GM18508 (cell line): ENCODE data around the gene FGF14.
"Not testable (repeated sequence)": the region's sequence is repeated elsewhere in the genome, so short reads cannot be mapped to it uniquely, and the experiment has no call there.

ENCODE experiments used
- ATAC-seq: cut with Tn5 transposase; IDR thresholded peaks from one replicate; pipeline ENCODE4 v1.9.1; 2021; ENCODE audit warnings: moderate number of reproducible peaks; ENCODE audit not compliant: insufficient read depth, unreplicated experiment

FGF14 gene

DNA sequence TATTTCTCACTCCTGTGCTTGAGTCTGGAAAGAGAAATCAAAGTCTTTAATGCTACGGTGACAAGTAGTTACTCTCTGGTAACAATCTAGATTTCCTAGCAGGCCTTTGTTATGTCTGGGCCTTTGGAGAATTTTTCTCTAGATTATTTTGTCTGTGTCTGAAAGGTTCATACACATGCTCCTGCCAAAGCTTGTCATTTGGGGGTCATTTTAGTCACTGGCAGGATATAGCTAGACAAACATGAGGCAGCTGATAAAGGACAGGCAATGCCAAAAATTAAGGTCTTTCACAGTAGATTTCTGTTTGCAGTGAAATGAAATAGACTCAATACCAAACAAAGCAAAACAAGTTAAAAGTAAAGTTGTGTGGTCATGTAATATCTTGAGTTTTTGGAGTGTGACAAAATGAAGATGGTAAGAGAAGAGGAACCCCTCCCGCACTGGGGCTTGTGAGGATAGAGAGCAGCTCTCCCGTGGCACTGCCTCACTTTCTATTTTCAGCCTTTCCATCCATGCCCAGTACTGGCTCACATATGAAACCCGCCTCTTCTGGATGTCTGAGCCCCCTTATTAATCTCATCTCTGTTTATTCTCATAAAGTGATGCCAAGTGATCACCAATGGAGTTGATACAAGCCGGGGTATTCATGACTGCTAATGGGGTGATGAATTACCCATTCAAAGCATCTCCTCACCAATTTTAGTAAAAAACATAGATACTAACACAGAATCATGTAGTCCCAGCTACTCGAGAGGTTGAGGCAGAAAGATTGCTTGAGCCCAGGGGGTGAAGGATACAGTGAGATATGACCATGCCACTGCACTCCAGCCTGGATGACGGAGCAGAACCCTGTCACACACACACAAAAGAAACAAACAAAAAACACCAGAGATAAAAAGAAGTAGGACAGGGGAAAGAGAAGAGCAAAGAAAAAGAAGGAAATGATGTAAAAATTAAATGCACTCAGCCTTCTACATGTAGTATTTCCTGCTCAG lies 389.3 kb downstream of the FGF14 start:
- ATAC-seq, result no peak

DNA sequence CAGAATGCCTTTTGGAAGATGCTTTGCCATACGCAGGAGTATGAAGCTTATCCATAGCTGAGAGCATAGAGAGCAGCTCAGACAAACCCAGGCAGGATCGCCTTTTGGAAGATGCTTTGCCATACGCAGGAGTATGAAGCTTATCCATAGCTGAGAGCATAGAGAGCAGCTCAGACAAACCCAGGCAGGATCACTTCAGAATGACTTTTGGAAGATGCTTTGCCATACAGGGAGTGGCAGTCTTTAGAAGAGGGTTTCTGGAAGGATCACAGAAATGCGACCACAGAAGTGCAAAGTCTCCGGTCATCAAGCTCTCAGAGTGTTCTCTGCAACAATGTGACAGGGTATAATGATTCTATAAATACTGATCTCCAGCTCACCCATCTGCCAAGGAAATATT lies 390.4 kb downstream of the FGF14 start:
- not testable (repeated sequence) for ATAC-seq

DNA sequence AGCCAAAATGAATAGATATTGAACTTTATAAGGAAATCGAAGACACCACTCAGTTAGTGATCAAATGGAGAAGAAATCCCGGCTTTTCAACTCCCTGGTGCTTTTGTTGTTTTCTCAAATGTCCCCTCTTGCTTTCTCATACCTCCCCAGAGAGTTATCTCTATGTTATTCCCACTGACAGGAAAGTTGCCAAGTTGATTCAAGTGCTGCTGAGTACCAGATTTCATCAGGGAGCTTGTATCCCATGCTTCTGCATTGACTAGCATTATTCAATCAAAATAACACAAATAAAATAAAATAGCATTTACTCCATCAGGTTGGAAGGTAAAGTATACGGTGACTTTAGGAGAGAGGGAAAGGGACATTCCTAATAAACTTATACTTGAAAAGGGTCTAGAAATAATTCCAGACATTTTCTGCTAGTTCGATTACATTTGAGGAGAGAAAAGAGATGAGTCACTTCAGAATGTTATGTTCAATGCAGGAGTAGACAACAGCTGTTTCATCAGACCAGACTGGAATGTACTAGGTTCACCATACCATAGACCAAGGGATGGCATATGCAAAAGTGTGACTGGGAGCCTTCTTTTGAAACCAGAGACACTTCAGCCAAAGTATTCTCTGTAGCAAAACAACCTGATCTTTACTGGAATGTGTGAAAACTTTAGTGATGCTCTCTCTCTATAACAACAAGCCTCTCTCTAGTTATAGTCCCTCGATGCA lies 397.8 kb downstream of the FGF14 start:
- ATAC-seq, result no peak

DNA sequence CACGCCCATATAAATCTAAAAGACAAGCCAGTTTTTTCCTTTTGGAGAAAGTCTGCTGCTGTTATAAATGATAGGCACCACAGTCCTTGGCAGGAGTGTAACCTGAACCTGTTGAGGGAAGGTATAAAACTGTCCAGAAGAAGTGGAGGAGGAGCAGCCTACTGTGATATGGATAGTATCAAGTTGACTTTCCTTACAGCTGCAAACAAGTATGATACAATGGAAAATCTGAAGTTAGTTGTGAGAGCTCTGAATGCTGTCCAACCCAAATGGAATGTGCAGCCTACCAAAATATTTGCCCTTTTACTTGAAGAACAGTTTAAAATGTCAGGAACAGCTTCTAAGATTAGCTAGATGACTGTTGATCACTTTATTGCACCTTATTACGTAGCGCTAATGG lies 399.6 kb downstream of the FGF14 start:
- ATAC-seq, result no peak

DNA sequence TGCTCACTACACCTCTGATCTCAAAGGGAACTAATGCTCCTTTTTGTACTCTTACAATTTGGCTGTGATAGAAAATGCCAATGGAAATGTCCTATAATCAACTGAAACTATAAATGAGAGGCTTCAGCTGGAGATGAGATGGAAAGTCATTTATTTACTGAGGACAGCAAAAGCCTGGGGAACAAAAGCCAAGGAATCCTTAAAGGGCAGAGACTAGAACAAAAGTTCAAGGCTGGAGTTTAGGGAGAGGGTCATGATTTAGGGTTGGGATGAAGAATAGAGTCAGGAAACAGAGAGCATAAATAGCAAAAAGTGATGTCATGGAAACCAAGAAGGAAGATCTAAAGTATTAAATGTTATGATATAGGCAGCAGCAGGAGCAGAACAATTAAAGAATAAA lies 401.1 kb downstream of the FGF14 start:
- no peak for ATAC-seq

DNA sequence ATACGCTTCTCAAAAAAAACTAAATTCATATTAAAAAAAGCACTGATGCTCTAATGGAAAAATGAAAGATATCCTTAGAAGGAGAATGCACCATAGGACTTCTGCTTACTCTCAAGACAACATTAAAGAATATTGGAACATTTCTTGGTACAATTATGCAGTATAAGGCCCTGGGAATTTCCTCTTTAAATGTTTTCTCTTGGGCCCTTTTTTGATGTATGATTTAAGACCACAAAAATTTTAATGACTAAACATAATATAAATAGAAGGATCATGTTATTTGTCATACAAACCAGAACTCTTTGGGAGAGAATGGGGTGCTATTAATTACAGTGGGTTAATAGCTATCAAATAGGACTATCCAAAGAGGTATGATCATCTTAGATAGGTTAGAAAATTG lies 403.7 kb downstream of the FGF14 start:
- no peak for ATAC-seq

DNA sequence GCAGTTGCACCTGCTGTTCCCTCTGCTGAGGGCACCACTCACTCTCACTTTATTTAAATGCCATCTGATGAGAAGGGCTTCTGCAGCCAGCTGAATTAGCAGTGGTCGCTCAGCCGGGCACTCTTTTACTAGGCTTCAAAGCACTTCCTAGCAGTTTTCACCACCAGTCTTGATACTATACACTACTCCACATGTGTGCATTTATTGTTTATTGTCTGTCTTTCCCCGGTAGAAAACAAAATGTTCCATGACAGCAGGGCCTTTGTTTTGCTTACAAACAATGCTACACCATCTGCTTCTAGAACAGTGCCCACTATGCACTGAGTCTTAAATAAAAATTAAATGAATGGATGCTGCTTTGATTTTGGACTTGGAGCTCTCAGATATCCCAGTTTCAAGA lies 404.9 kb downstream of the FGF14 start:
- no peak for ATAC-seq

DNA sequence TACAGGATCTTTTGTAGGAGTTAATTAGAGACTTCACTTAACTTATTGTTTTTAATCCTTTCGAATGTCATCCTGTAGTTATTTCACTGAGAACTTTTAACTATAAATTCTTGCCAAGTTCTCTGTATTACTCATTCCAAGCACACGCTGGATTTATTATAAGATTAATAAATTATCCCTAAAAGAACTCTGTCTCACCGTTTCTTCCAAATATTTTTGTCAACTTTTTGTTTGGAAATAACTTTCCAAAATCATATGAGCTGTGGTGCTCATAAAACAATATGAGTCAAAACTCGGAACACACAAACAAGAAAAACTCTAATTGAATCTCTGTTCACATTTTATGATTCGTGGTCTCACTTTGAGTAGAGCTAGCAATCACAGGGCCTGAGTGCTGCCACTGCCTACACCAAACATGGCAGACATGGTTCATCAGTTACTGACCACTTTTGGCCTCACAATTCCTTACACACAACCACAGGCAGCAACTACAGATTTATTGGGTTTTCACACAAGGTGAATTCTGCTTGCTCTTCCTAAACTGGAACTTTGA lies 412.0 kb downstream of the FGF14 start:
- no peak for ATAC-seq

DNA sequence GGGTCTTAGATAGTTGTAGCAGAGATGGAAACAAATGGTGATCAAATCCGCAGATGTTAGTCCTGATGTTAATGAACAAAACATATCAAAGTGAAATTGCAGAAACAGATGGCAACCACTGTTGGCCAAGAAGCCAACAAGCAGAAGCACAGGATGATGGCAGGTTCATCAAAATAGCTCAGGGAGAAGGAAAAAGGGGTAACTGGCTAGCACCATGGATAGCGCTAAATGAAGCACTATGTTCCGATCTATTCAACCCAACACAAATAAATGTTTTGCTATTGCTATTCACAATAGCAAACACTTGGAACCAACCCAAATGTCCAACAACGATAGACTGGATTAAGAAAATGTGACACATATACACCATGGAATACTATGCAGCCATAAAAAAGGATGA lies 413.7 kb downstream of the FGF14 start:
- no peak for ATAC-seq

DNA sequence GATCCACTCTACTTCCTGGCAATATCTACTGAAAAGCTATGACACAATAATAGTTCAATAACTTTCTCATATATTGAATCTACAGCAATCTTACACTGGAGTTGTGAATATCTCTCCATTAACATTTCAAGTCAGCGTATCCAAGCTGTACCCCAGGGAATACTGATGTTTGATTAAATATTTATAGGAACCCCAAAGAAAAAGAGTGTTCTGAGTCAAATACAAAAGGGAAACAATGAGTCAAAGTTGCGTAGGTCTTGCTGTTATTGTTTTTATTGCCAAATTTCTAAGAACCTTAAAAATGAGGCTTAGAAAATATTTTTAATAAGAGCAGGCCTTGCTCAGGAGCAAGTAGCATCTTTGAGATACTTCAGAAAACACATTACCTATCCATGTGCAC lies 415.5 kb downstream of the FGF14 start:
- ATAC-seq, result no peak

DNA sequence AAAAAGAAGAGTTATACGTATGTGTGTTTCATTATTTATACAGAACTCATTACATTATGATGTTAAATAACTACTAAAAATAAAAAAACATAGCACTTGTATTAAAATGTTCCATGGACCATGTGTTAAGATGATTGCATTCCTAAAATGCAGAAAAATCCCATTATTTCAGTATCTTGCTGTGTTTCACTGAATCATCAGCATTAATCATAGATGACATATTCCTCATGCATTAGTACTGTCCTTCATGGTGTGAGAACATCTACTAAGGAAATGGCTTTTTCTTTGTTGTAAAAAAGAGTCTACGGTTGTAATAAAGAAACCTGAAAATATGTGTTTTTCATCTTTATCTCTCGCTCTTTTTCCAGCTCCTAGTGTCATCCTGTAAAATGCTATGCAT lies 416.5 kb downstream of the FGF14 start:
- no peak for ATAC-seq

DNA sequence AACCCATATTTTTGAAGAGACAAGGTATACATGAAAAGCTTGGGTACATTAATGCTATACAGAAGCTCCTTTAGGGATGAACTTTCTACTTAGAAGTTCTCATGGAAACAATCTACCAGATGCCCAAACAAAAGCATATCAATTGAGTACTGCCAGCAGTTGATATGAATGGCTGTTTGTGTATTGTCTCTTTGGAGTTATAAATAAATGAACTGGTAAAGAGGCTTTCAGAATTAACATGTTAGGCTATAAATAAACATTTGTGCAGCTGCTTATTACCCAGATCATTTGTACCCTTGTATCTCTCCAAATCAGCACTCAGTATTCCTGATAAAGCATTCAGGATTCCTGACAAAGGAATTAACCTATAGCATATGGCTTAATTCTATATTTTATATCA lies 418.9 kb downstream of the FGF14 start:
- ATAC-seq, result no peak

DNA sequence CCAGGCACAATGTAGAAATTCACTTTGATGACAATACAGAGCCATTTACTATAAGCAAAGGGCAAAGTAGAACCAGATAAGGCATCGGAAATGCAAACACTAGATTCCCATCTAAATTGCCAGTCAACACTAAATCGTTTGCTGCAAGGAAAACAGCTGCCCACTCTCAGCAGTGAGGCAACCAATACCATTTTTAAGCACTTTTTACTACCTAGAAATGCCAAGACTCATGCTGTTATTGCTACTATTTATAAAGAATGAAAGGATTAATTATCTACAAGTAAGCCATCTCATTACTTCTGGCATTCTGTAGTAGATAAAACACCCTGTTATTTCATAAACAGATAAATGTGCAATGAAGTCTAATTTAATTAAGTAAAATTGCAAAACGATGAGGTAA lies 422.0 kb downstream of the FGF14 start:
- ATAC-seq, result no peak

DNA sequence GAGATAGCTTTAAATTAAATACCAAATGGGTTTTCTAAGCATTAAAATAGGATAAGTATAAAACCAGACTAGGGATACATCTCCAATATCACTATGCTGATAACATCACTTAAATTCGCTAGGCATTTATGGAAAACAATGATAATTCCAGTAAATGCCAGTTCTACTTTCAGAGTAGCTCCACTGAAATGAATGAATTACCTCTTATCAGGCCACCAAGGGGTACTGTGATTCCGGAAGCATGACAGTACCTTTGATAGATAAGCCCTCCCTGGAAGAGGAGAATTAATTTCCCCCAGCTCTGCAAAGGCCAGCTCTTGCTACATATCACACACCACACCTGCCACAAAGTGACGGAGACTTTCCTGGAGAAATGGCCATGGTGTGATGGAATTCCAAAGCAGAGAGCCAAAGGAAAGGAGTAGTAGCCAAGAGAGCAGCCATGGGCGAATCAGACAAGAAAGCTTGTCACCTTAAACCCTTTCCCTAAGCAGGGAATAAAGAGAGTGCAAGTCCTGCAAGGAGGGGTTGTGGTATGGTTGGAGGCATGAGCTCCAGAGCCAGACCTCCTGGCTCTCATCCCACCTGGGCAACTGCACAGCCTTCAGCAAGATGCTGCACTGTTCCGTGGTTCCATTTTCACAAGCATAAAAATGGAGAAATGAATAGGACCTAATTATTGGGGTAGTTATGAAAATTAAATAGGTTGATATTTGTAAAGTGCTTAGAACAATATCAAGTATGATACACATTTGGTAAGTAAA lies 423.1 kb downstream of the FGF14 start:
- no peak for ATAC-seq

DNA sequence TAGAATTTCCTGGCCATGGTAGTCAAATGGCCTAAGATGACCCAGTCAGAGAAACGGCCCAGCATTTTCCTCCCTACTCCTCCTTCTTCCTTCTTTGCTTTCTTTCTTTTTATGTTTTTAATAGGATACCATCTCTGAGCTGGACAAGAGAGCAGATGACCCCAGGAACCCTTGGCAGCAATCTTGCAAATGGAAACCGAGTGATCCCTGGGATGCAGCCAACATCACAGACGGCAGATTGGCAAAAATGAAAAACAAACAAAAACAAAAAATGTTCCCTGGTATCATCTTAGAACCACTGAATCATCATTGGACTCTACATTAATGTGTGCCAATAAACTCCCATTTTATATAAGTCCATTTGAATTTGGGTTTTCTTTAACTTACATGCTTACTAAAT lies 424.4 kb downstream of the FGF14 start:
- ATAC-seq, result no peak

DNA sequence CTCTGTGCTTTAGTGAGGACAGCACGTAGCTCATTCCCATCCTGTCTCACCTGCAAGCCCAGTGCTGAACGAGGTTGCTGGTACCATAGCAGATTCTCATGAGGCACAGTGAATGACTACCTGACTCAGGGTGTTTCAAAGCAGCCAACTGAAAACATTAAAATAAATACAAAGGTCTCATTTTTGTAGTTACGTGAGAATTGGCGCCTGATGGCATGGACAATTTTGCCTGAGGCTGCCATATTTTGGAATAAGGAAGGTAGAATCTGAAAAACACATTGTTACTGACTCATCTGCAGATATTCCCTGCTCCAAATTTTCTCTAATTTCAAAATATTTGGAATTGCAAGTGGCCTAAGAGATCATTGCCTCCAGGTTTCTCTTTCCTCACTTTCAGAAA lies 429.7 kb downstream of the FGF14 start:
- ATAC-seq, result no peak

DNA sequence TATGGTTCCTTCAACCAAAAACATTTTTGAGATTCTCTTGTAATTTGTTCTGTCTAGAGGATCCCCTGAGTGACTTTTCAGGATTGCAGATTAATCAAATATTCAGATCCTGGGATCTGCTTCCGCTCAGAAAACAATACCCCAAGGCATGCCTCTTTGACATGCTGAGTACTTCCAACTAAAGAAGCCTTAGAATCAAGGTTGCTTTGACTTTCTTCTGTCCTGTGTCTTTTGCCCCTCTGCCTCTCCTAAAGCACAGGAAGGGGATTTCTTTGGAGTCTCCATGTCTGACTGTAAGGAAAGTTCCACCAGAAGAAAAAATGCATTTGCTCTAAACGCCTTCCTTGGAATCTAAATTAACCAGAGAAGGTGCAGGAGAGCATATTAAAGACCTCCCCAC lies 431.5 kb downstream of the FGF14 start:
- ATAC-seq, result no peak

DNA sequence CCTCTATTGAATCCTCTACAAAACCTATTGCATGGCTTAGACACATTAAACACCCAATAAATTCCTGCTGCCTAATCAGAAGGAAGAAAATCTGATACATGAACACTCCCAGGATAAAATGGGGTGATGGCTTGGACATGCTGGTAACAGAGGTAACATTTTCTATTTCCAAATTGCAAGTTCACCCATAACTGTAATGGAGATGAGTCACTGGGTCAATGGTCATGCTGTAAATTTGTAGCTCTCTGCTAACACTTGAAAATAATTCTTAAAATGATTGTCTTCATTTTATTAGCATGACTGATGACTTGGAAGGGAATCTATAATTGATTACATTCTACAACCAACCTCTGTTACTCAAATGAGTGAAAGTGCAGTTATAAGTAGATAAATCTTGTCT lies 434.1 kb downstream of the FGF14 start:
- ATAC-seq, result no peak

DNA sequence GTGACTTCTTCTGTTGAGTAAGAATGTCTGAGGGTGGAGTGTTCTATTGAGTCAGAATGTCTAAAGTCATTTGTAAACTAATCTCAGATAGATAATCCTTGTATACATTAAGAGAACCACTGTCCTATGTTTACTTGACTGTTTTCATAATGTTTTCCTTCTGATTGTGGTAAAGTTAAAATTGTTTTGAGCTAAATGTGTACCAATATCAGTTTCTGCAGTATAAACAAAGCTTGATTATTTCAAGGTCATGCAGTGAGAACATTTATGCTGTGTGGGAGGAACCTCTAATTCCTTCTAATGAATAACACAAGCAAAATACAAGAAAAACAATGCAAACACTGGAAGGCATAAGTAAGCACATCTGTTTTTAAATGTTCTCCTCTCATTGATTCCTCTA lies 434.6 kb downstream of the FGF14 start:
- no peak for ATAC-seq

DNA sequence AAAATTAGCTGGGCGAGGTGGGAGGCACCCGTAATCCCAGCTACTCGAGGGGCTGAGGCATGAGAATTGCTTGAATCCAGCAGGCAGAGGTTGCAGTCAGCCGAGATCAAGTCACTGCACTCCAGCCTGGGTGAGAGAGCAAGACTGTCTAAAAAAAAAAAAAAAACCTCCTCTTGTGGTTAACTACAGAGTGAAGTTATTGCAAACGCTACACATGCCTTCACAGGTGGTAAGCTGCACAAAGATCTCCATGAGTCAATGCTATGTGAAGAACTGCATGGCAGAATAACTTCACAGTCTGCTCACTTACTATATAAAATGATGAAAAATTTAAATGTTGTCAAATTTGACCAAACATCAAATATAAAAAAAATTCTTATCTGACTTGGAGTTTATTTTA lies 436.8 kb downstream of the FGF14 start:
- no peak for ATAC-seq

DNA sequence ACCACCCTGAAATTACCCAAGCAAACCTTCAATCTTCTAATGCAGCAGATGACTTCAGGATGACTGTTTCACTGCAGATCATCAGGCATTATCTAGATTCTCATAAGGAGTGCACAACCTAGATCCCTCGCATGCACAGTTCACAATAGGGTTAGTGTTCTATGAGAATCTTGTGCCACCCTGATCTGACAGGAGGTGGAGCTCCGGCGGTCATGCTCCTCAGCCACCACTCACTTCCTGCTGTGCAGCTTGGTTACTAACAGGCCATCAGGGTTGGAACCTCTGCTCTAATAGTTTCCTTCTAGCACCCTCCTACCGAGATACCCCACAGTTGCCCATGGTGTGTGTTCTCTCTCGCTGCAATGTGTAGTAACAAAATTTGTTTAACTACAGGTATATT lies 442.8 kb downstream of the FGF14 start:
- ATAC-seq, result no peak
